AG09309 (cell line): ENCODE results near the gene RAI14.

Experiments
- DNase-seq: peaks from one replicate; pipeline ENCODE4 v3.0.0-alpha.2; 2010; ENCODE audit warnings: low read depth
- H3K4me3 ChIP-seq: 2 replicates; pipeline ENCODE4 v1.5.1; 2011; ENCODE audit warnings: mild to moderate bottlenecking, low read depth, low read length, moderate library complexity; ENCODE audit not compliant: control insufficient read depth
- CTCF ChIP-seq: IDR thresholded peaks from 2 replicates; pipeline ENCODE4 v1.5.1; 2011; ENCODE audit warnings: mild to moderate bottlenecking, low read depth, low read length, inconsistent platforms; ENCODE audit not compliant: insufficient read depth, control insufficient read depth; ENCODE audit errors: missing control alignments

The RAI14 gene

DNA sequence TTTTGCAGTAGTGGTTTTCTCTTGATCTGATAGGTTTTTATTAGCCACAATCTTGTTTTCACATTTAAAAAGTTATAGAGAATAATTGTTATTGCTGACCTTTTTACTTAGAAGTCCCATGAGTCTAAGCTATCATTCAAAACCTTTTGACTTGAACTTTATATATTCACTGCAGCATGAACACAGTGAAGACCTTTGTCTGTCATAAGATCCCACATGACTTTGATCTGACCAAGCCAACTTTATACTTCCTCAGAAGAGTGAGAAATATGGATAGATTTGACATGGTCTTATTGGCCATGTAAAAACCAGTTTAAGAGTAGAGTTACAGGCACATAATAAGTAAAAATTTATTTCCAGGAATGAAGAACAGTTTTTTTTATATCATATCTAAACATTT lies 225.1 kb downstream of the RAI14 start:
- no peak for TF ChIP-seq CTCF
- no peak for DNase-seq
- H3K4me3 ChIP-seq, result no peak overlapping the region
